ENCODE measurements around the gene NPAP1.
"Not testable (repeated sequence)": the region's sequence is repeated elsewhere in the genome, so short reads cannot be mapped to it uniquely, and the experiment has no call there.

Gene NPAP1, protein sequence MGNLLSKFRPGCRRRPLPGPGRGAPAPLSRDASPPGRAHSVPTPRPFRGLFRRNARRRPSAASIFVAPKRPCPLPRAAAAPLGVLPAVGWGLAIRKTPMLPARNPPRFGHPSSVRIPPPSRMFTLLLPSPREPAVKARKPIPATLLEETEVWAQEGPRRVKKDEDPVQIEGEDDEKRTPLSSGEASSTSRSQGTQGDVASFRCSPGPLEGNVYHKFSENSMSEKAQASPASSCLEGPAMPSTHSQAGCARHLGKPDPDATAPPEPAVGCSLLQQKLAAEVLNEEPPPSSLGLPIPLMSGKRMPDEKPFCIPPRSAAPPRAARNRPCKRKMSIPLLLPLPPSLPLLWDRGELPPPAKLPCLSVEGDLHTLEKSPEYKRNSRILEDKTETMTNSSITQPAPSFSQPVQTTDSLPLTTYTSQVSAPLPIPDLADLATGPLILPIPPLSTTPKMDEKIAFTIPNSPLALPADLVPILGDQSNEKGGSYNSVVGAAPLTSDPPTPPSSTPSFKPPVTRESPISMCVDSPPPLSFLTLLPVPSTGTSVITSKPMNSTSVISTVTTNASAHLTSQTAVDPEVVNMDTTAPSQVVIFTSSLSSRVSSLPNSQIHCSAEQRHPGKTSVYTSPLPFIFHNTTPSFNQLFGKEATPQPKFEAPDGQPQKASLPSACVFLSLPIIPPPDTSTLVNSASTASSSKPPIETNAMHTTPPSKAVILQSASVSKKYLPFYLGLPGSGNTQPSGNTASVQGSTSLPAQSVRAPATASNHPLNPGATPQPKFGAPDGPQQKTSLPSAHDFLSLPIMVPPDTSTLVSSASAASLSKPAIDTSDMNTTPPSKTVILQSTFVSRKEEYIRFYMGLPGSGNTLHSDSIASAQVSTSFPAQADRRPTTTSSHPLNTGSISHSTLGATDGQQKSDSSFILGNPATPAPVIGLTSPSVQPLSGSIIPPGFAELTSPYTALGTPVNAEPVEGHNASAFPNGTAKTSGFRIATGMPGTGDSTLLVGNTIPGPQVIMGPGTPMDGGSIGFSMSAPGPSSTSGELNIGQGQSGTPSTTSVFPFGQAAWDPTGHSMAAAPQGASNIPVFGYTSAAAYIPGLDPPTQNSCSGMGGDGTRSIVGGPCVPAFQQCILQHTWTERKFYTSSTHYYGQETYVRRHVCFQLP

GRCh38 chr15:24675332-24676144, at the start of gene NPAP1:
Gene NPAP1, plus strand, starts transcription at chr15:24675775. Its CDS starts 93 bp downstream, at chr15:24675868.
- no peak for DNase-seq (ENCODE audit: low spot score)

DNA sequence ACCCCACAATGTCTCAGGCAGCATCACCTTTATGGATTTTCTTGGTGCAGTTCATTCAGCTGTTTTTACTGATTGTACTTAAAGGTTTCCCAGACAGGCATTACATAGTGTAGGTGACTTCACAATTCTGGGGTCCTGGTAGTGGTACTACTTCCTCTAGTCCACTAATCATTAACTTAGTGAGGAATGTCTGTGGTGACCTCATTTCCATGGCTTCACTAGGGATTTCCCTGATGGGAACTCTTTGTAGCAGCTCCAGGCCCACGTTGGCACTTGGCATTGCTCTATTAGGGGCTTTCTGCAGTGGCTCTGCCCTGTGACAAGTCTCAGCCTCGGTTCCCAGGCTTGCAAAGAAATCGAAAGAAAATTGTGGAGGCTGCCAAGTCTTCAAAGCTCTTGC, 48.1 kb upstream of the NPAP1 start:
- no peak for DNase-seq (ENCODE audit: low spot score)

GRCh38 chr15:24633082-24633481, 42.5 kb upstream of the NPAP1 start:
- no peak for DNase-seq (ENCODE audit: low spot score)

DNA sequence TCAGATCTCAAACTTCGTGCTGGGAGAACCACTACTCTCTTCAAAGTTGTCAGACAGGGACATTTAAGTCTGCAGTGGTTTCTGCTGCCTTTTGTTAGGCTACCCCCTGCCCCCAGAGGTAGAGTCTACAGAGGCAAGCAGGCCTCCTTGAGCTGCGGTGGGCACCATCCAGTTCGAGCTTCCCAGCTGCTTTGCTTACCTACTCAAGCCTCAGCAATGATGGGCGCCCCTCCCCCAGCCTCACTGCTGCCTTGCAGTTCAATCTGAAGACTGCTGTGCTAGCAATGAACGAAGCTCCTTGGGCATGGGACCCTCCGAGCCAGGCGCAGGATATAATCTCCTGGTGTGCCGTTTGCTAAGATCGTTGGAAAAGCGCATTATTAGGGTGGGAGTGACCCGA, 36.2 kb upstream of the NPAP1 start:
- DNase-seq (ENCODE audit: low spot score), result not testable (repeated sequence)

DNA sequence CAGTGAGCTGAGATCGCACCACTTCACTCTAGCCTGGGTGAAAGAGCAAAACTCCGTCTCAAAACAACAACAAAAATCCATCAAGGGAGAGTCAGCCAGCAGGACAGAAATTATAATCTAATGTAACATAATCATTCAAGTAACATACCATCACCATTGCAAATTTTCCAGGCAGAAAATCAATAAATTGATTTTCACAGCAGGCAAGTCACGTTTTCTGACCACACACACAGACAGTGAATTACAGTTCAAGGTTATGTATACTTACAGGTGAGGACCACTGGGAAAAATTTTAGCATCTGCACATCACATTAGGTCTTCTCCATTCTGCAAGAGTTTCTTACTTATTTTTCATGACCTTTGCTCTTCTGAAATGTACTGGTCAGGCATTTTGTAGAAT, 29.9 kb upstream of the NPAP1 start:
- DNase-seq (ENCODE audit: low spot score), result no peak

DNA sequence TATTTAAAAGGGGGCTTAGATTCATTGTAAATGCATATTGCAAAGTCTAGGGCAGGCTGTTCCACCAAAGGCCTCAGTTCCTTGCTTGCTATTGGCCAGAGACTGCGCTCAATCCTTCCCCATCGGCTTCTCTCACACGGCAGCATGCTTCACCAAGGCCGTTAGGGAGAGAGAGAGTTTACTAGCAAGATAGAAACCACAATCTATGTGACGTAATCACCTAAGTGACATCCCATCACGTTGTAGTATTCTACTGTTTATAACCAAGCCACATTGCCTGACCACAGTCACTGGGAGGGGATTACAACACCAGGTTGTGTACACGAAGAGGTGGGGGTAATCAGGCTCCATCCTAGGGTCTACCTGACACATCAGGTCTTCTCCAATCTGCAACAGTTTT, 16.0 kb upstream of the NPAP1 start:
- DNase-seq (ENCODE audit: low spot score), result no peak

DNA sequence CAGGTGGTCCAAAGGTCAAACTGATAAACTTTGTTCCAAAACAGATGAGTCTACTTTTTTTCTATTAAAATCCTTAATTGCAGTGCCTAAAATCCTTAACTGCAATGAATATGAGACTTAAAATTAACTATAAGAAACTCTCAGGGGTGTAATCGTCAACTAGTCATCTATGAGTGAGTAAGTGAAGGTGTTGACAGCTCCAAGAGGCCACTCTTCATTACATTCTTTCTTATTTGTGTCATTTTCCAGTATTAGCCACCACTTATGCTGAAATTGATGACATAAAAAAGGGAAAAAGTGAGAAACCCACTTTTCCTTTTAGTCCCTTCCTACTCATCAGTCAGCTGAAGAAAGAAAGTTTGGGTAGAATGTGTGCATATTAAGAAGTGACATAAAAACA, 12.6 kb upstream of the NPAP1 start:
- no peak for DNase-seq (ENCODE audit: low spot score)

- no peak for DNase-seq (ENCODE audit: low spot score)
Measured at GRCh38 chr15:24676431-24676830, 856 bp downstream of the NPAP1 start.

DNA sequence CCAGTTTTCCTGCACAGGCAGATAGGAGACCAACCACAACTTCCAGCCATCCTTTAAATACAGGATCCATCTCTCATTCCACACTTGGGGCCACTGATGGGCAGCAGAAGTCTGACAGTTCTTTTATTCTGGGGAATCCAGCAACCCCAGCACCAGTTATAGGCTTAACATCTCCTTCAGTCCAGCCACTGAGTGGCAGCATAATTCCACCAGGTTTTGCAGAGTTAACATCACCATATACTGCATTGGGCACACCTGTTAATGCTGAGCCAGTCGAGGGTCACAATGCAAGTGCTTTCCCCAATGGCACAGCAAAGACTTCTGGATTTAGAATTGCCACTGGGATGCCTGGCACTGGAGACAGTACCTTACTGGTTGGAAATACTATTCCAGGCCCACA, 2.9 kb downstream of the NPAP1 start:
- no peak for DNase-seq (ENCODE audit: low spot score)

DNA sequence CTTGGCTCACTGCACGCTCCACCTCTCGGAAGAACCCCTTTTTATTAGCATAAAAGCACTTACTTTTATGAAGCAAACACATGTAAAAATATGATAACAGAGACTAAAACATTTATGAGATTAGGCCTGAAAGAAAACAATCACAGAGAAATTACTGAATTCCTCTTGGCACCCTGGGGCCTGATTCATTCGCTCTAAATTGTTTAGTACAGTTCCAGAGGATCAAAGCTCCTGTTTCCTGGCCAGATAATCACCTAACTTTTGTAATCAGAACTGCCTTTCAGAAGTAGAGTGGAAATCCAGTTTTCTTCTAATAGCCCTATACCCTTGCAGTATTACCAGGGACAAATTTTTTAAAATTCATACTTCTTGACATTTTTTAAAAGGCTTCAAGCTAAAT, 6.4 kb downstream of the NPAP1 start:
- DNase-seq (ENCODE audit: low spot score), result no peak

DNA sequence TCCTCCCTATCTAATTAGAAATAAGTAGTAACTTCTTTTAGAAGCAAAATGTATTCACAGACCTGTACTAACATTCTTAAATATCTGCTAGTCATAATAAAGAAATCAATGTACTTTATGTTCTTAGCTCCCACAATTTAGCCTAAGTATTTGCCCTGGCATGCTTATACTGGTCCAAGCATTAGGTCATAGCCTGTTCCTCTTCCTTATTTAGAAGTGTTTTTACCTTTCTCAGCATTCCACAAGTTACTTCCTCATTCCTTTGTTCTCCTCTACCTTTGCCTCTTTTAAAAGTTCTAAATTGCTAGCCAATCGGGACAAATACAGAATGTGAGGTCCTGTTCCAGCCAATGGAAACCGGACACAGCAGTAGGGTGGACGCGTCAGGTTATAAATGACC, 7.3 kb downstream of the NPAP1 start:
- not testable (repeated sequence) for DNase-seq (ENCODE audit: low spot score)

DNA sequence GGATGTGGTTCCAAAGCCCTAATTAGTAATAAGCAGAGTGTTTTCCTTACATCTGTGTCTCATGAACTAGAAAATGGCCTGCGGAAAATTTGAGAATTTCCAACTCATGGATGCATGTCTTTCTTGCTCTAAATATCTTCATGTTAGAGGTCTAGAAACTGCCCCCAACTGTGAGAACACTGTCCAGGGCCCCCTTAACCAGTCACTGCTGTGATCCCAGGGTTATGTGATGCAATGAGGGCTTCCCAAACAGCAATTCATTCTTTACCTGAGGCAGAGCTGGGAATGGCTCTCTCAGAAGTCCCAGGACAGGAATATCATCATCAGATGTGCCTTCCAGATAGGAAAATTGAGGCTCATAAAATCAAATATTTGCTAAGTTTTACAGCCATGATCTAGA, 8.2 kb downstream of the NPAP1 start:
- DNase-seq (ENCODE audit: low spot score), result no peak

- DNase-seq (ENCODE audit: low spot score), result no peak
Measured at GRCh38 chr15:24684313-24684712, 8.7 kb downstream of the NPAP1 start.

DNA sequence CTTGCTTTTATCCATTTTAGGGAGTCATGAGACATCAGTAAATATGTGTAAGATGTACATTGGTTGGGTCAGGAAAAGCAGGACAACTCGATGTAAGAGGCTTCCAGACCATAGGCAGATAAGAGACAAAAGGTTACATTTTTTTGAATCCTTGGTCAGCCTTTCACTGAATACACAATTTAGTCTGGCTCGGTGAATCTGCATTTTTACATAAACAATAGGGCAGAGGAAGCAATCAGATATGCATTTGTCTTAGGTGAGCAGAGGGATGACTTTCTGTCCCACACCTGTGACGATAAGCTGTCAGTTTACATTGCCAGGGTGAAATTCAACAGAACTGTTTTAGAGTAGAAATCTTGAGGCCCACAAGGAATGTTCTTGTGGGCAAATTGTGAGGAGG, 20.6 kb downstream of the NPAP1 start:
- no peak for DNase-seq (ENCODE audit: low spot score)

- no peak for DNase-seq (ENCODE audit: low spot score)
Measured at GRCh38 chr15:24696842-24697241, 21.3 kb downstream of the NPAP1 start.

DNA sequence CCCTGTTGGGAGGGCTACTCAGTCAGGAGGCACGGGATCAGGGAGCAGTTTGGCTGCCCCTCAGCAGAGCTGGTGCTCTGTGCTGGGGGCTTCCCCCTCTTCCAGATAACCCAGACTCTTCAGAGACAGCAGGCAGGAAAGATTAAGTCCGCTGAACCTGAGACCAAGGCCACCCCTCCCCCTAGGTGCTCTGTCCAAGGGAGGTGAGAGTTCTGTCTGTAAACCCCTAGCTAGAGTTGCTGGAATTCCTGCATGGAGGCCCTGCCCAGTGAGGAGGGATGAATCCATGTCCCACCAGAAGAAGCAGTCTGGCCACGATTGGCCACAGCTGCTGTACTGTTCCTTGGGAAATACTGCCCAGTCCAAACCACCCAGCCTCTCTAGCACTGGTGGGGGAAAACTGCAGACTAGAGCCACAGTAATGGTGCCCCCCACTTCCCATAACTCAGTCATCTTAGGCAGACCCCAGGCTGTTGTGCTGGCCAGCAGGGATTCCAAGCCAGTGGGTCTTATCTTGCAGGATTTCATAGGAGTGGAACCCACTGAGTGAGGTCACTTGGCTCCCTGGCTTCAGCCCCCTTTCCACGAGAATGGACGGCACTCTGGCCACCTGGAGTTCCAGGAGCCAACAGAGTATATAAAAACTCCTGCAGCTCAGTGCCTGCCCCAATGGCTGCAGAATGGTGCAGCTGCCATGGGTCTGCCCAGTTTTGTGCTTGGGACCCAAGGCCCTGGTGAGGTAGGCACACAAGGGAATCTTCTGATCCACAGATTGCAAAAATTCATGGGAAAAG, 42.9 kb downstream of the NPAP1 start:
- DNase-seq (ENCODE audit: low spot score), result no peak

GRCh38 chr15:24729760-24730159, 54.2 kb downstream of the NPAP1 start:
- no peak for DNase-seq (ENCODE audit: low spot score)
